Neural progenitor cell (in vitro differentiated cells): ENCODE results near the gene ERC1. TPM values are rescaled to one million over a fixed set of nuclear protein-coding genes. Genes with fewer than 3 reads are reported as not detected.

ENCODE experiments used
- DNase-seq: peaks from one replicate; pipeline ENCODE4 v3.0.0-alpha.2; 2016; ENCODE audit warnings: low spot score
- H2AFZ ChIP-seq: fragments of 200-600 bp; sonication (generic); replicated peaks from 2 replicates; pipeline ENCODE4 v1.6.1; 2016; ENCODE audit warnings: antibody characterized with exemption
- H3F3A ChIP-seq: fragments of 200-600 bp; sonication (generic); 2 replicates; pipeline ENCODE4 v1.6.1; 2016; ENCODE audit warnings: antibody characterized with exemption, low read depth
- H3K27ac ChIP-seq: fragments of 200-600 bp; sonication (generic); 2 replicates; pipeline ENCODE4 v1.5.1; 2016; ENCODE audit warnings: mild to moderate bottlenecking
- H3K27me3 ChIP-seq: fragments of 200-600 bp; sonication (generic); 2 replicates; pipeline ENCODE4 v1.6.1; 2016; ENCODE audit warnings: mild to moderate bottlenecking, moderate library complexity
- H3K36me3 ChIP-seq: fragments of 200-600 bp; sonication (generic); 2 replicates; pipeline ENCODE4 v1.5.1; 2016
- H3K4me1 ChIP-seq: fragments of 200-600 bp; sonication (generic); 2 replicates; pipeline ENCODE4 v1.6.1; 2016; ENCODE audit warnings: mixed run types
- H3K4me2 ChIP-seq: fragments of 200-600 bp; sonication (generic); 2 replicates; pipeline ENCODE4 v1.6.1; 2016
- H3K4me3 ChIP-seq: fragments of 200-600 bp; sonication (generic); 2 replicates; pipeline ENCODE4 v1.5.1; 2016
- H3K79me2 ChIP-seq: fragments of 200-600 bp; sonication (generic); 2 replicates; pipeline ENCODE4 v1.6.1; 2016; ENCODE audit warnings: low read depth
- H3K9ac ChIP-seq: fragments of 200-600 bp; sonication (generic); 2 replicates; pipeline ENCODE4 v1.6.1; 2016
- H3K9me3 ChIP-seq: fragments of 200-600 bp; sonication (generic); 2 replicates; pipeline ENCODE4 v1.5.1; 2016; ENCODE audit warnings: low read depth
- H4K20me1 ChIP-seq: fragments of 200-600 bp; sonication (generic); 2 replicates; pipeline ENCODE4 v1.6.1; 2016; ENCODE audit warnings: low read depth
- H3K27ac Mint-ChIP-seq: 3 replicates; pipeline ENCODE4 v1.8.0; 2021; ENCODE audit warnings: mixed read lengths
- H3K27me3 Mint-ChIP-seq: 2 replicates; pipeline ENCODE4 v1.8.0; 2022; ENCODE audit warnings: low read depth, mild to moderate bottlenecking, inconsistent platforms, moderate library complexity, mixed read lengths; ENCODE audit not compliant: insufficient read depth
- H3K36me3 Mint-ChIP-seq: 3 replicates; pipeline ENCODE4 v1.8.0; 2021; ENCODE audit warnings: mixed read lengths
- H3K4me1 Mint-ChIP-seq: 3 replicates; pipeline ENCODE4 v1.8.0; 2021; ENCODE audit warnings: mixed read lengths
- H3K4me3 Mint-ChIP-seq: 3 replicates; pipeline ENCODE4 v1.8.0; 2021; ENCODE audit warnings: mild to moderate bottlenecking, moderate library complexity, mixed read lengths
- H3K9me3 Mint-ChIP-seq: 3 replicates; pipeline ENCODE4 v1.8.0; 2020; ENCODE audit warnings: mixed read lengths
- CTCF ChIP-seq: fragments of 200-600 bp; sonication (generic); IDR thresholded peaks from 2 replicates; pipeline ENCODE4 v1.5.1; 2017; ENCODE audit warnings: antibody characterized with exemption, mild to moderate bottlenecking
- EZH2 ChIP-seq: fragments of 200-600 bp; sonication (generic); IDR thresholded peaks from 2 replicates; pipeline ENCODE4 v1.6.1; 2017; ENCODE audit warnings: antibody characterized with exemption, mild to moderate bottlenecking, moderate library complexity
- EZH2phosphoT487 ChIP-seq: fragments of 200-600 bp; sonication (generic); IDR thresholded peaks from 2 replicates; pipeline ENCODE4 v1.6.1; 2017; ENCODE audit warnings: antibody characterized with exemption
- total RNA-seq: library from RNA; depleted of rRNA; stranded (reverse); fragments of >200 nt; gene quantifications from 2 replicates; pipeline ENCODE4 v1.2.3, GENCODE V29; 2015; ENCODE audit warnings: low replicate concordance

ERC1 gene
- total RNA-seq, 1 donor from 2014 or later = 27.5 TPM

- no peak overlapping the region for H2AFZ ChIP-seq
- Mint-ChIP-seq H3K4me1 (no peaks in the 10 kb centered on the region), H3K36me3 (peaks cover 32% of the 10 kb centered on the region), H3K4me3 (no peak overlapping the region), H3K27ac (no peak overlapping the region), H3K9me3 (peaks cover 49% of the 10 kb centered on the region), H3K27me3 (no peaks in the 10 kb centered on the region)
- no peak for TF ChIP-seq EZH2phosphoT487
- TF ChIP-seq CTCF = no peak
- no peak for TF ChIP-seq EZH2
- H3K4me1 ChIP-seq = no peaks in the 10 kb centered on the region
- no peak overlapping the region for H3K9ac ChIP-seq
- H4K20me1 ChIP-seq = no peaks in the 10 kb centered on the region
- no peak overlapping the region for H3K27ac ChIP-seq
- peaks cover 22% of the 10 kb centered on the region for H3K9me3 ChIP-seq
- H3K36me3 ChIP-seq = no peaks in the 10 kb centered on the region
- H3K27me3 ChIP-seq = no peaks in the 10 kb centered on the region
- H3K4me3 ChIP-seq = no peak overlapping the region
- H3K79me2 ChIP-seq = peaks cover 41% of the 10 kb centered on the region
- no peak for DNase-seq
- peaks cover 5% of the 10 kb centered on the region for H3F3A ChIP-seq
- no peak overlapping the region for H3K4me2 ChIP-seq
These were observed 72.8 kb downstream of the ERC1 start for GRCh38 chr12:1063852-1064251.

- no peaks in the 10 kb centered on the region for H3K4me1 Mint-ChIP-seq
- peaks cover 37% of the 10 kb centered on the region for H3K79me2 ChIP-seq
- H3F3A ChIP-seq = peaks cover 5% of the 10 kb centered on the region
These were observed 73.3 kb downstream of the ERC1 start for GRCh38 chr12:1064317-1064716.

GRCh38 chr12:1065629-1066028 is 74.6 kb downstream of the ERC1 start:
- no peak overlapping the region for H3K27ac Mint-ChIP-seq
- peaks cover 26% of the 10 kb centered on the region for H3K79me2 ChIP-seq

More at GRCh38 chr12:1064317-1064716, 73.3 kb downstream of the ERC1 start:
- Mint-ChIP-seq H3K9me3 (peaks cover 46% of the 10 kb centered on the region), H3K27ac (no peak overlapping the region), H3K4me3 (no peak overlapping the region), H3K36me3 (peaks cover 30% of the 10 kb centered on the region), H3K27me3 (no peaks in the 10 kb centered on the region)
- no peaks in the 10 kb centered on the region for H3K4me1 ChIP-seq
- no peaks in the 10 kb centered on the region for H3K36me3 ChIP-seq
- TF ChIP-seq EZH2 (no peak), CTCF (no peak), EZH2phosphoT487 (no peak)
- no peak overlapping the region for H2AFZ ChIP-seq
- DNase-seq = no peak
- no peak overlapping the region for H3K4me2 ChIP-seq
- H4K20me1 ChIP-seq = no peaks in the 10 kb centered on the region
- no peak overlapping the region for H3K27ac ChIP-seq
- H3K9me3 ChIP-seq = peaks cover 17% of the 10 kb centered on the region
- H3K4me3 ChIP-seq = no peak overlapping the region
- H3K27me3 ChIP-seq = no peaks in the 10 kb centered on the region
- no peak overlapping the region for H3K9ac ChIP-seq

More at GRCh38 chr12:1065629-1066028, 74.6 kb downstream of the ERC1 start:
- TF ChIP-seq EZH2 (no peak), EZH2phosphoT487 (no peak), CTCF (no peak)
- Histone ChIP-seq H3K9ac (no peak overlapping the region), H4K20me1 (no peaks in the 10 kb centered on the region), H2AFZ (no peak overlapping the region), H3K36me3 (no peaks in the 10 kb centered on the region), H3K4me3 (no peak overlapping the region), H3K9me3 (peaks cover 16% of the 10 kb centered on the region), H3F3A (peaks cover 5% of the 10 kb centered on the region), H3K27ac (no peak overlapping the region), H3K4me1 (no peaks in the 10 kb centered on the region), H3K4me2 (no peak overlapping the region), H3K27me3 (no peaks in the 10 kb centered on the region)
- DNase-seq = no peak
- no peak overlapping the region for H3K4me3 Mint-ChIP-seq
- H3K4me1 Mint-ChIP-seq = no peaks in the 10 kb centered on the region
- H3K9me3 Mint-ChIP-seq = peaks cover 36% of the 10 kb centered on the region
- no peaks in the 10 kb centered on the region for H3K27me3 Mint-ChIP-seq
- H3K36me3 Mint-ChIP-seq = peaks cover 24% of the 10 kb centered on the region
